ENCODE measurements around the gene DGLUCY. TPM values are rescaled to one million over a fixed set of nuclear protein-coding genes. Genes with fewer than 3 reads are reported as not detected.
"Not testable (repeated sequence)": the region's sequence is repeated elsewhere in the genome, so short reads cannot be mapped to it uniquely, and the experiment has no call there.

DGLUCY gene
- total RNA-seq, 1 donor = 39.7 TPM

DNA sequence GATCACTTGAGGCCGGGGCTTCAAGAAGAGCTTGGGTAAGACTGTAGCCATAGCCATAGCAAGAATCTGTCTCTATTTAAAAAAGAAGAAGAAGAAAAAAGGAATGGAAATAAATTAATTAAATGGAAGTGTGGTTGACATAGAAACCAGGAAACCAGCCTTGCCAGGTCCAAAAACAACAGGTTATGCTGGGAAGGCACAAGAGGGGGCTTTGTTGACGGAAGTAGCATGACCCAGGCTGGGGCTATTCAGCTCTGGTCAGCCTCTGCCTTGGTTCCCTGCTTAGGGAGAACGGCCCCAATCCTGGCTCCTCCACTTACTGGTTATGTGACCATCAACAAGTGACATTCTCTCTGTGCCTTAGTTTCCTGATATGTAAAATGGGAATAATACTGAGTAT, 145.0 kb downstream of the DGLUCY start:
- H3K4me3 ChIP-seq (ENCODE audit: low read depth, low read length) = no peak overlapping the region
- TF ChIP-seq, protein P1, sequence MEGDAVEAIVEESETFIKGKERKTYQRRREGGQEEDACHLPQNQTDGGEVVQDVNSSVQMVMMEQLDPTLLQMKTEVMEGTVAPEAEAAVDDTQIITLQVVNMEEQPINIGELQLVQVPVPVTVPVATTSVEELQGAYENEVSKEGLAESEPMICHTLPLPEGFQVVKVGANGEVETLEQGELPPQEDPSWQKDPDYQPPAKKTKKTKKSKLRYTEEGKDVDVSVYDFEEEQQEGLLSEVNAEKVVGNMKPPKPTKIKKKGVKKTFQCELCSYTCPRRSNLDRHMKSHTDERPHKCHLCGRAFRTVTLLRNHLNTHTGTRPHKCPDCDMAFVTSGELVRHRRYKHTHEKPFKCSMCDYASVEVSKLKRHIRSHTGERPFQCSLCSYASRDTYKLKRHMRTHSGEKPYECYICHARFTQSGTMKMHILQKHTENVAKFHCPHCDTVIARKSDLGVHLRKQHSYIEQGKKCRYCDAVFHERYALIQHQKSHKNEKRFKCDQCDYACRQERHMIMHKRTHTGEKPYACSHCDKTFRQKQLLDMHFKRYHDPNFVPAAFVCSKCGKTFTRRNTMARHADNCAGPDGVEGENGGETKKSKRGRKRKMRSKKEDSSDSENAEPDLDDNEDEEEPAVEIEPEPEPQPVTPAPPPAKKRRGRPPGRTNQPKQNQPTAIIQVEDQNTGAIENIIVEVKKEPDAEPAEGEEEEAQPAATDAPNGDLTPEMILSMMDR (IDR thresholded peaks at IDR 0.05; ENCODE audit: insufficient read depth, low read depth, low read length) = no peak
- DNase-seq (ENCODE audit: low read depth) = no peak

DNA sequence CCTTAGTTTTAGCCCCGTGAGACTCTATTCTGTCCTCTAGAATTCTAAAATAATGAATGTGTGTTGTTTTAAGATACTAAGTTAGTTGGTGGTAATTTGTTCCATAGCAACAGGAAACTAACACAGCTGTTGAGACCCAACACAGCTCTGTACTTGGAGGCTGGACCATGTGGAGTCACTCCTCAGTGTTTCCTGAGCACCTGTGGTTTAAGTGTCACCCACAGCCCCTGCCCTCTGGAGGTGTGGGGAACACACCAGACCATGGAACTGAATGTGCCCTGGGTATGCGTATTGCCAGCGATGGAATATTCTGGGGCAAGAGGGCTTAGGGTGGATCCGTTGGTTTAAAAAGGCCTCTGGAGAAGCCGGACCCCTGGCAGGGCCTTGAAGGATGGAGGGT, 147.2 kb downstream of the DGLUCY start:
- DNase-seq (ENCODE audit: low read depth) = no peak
- TF ChIP-seq, protein P1 (IDR thresholded peaks at IDR 0.05; ENCODE audit: insufficient read depth, low read depth, low read length) = no peak
- H3K4me3 ChIP-seq (ENCODE audit: low read depth, low read length) = no peak overlapping the region

DNA sequence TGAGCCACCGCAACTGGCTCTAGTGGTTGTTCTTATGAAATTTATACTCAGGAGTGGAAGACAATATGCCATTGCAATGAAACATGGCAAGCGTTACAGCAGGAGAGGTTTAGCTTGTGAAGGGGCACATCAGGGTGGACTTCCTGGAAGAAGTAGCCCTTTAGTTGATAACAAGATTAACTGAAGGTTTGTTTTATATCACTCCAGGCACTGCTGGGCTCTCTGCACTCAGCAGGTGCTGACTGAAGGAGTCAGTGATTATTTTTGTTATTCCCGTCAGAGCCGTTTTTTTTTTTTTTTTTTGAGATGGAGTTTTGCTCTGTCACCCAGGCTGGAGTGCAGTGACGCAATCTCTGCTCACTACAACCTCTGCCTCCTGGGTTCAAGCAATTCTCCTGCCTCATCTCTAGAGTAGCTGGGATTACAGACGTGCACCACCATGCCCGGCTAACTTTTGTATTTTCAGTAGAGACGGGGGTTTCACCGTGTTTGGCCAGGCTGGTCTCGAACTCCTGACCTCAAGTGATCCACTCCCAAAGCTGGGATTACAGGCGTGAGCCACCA, 148.2 kb downstream of the DGLUCY start:
- TF ChIP-seq, protein P1 (IDR thresholded peaks at IDR 0.05; ENCODE audit: insufficient read depth, low read depth, low read length) = no peak
- no peak overlapping the region for H3K4me3 ChIP-seq (ENCODE audit: low read depth, low read length)
- DNase-seq (ENCODE audit: low read depth) = no peak

DNA sequence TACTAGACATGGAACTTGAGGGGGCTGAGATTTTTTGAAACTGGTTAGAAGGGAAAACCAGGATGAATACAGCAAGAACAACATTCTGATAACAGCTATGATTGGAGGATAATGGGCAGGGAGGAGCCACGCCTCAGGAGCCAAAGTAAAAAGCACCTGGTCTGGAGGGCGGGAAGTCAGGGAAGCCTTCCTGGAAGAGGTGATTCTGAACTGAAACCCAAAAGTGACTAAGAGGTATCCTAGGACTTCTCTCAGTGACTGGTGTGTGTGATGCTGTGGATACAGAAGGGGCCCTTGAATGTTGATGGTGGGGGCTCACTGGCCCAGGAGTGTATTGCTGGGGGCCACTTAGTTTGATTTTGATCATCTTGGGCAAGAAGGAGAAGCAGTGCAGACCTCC, 149.5 kb downstream of the DGLUCY start:
- TF ChIP-seq, protein P1 (IDR thresholded peaks at IDR 0.05; ENCODE audit: insufficient read depth, low read depth, low read length) = no peak
- no peak for DNase-seq (ENCODE audit: low read depth)

DNA sequence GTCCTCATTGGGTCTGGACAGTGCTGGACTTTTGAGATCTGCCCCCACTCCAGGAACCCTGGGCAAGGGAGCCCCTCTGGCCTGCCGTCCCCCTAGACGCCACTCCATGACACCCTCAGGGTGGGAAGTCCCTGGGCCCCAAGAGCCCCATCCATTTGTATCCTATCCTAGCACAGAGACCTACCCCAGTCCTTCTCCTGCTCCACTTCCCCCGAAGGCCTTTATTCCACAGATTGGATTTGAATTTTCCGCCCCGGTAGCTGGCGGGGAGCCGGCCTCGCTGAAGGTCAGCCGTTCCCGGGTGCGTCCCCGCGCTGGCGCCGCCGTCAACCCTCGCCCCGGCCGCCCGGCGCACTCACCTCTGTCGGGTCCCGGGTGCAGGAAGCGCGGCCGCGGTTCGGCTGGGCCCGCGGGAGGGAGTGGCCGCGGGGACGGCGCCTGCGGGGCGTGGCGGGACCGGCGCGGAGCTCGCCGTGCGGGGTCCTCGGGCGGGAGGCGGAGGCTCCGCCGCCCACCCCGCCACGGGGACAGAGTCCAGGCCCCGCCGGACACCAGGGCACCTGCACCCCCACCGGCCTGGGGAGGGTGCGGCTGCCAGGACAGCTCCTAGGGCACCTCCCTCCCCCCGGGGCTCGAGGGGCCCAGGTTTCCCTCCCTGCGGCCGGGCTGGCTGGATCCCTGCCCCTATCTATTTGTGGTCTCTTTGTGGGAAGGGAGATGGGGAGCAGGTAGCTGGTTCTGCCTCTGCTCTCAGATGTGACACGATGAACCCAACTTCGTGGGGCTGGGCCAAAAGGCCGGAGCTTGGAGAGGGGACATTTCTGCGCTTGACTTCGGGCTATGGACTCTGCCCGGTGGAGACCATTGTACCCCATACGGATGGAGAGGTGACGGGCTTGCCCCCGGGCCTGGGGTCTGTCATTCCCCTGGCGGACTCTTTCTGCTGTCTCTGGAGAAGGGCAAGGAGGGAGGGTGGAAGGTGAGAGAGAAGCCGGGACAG, 150.6 kb downstream of the DGLUCY start:
- H3K4me3 ChIP-seq (ENCODE audit: low read depth, low read length) = peak overlapping the region; percentile 45
- TF ChIP-seq, protein P1 (IDR thresholded peaks at IDR 0.05; ENCODE audit: insufficient read depth, low read depth, low read length) = no peak
- DNase-seq (ENCODE audit: low read depth) = no peak

More for the DNA sequence above, 149.5 kb downstream of the DGLUCY start:
- H3K4me3 ChIP-seq (ENCODE audit: low read depth, low read length) = no peak overlapping the region

- H3K4me3 ChIP-seq (ENCODE audit: low read depth, low read length) = no peak overlapping the region
- TF ChIP-seq, protein P1 (IDR thresholded peaks at IDR 0.05; ENCODE audit: insufficient read depth, low read depth, low read length) = no peak
- DNase-seq (ENCODE audit: low read depth) = no peak
These were observed 151.5 kb downstream of the DGLUCY start for GRCh38 chr14:91265404-91265803.

DNA sequence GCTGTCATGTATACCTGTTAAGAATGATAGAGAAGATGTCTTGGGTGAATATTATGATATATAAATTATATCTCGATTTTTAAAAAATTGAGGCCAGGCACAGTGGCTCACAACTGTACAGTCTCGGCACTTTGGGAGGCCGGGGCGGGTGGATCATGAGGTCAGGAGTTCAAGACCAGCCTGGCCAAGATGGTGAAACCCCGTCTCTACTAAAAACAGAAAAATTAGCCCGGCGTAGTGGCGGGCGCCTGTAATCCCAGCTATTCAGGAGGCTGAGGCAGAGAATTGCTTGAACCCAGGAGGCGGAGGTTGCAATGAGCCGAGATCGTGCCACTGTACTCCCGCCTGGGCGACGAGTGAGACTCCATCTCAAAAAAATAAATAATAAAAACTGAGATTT, 152.4 kb downstream of the DGLUCY start:
- H3K4me3 ChIP-seq (ENCODE audit: low read depth, low read length); DNase-seq (ENCODE audit: low read depth): not testable (repeated sequence)
